Measurements from ENCODE around the gene C1QTNF2. TPM values are rescaled to one million over a fixed set of nuclear protein-coding genes. Genes with fewer than 3 reads are reported as not detected.

The C1QTNF2 gene
- polyA plus RNA-seq, 1 donor from 2014 or later: 0.09 TPM

DNA sequence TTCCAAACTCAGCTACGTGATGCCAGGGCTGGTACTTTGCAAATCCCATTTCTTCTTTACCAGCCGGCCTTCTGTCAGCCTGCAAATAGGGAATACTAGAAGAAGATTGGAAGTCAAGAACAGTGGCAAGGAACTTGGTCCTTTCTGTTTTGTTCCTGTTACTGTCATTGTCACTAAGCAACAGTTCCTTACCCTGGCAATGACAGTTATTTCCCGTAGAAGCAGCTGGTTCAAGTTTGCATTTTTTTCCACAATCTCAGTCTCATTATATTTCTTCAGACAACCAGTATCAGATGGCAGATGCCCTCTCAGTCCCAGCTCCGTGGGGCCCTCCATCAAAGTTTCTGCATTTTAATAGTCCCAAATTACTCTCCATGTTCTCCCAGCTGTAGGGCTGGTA is 9.1 kb upstream of the C1QTNF2 start:
- no peak overlapping the region for H3K9ac ChIP-seq (ENCODE audit: low read length)
- H3K9me3 ChIP-seq (ENCODE audit: low read length): no peaks in the 10 kb centered on the region
- H4K20me1 ChIP-seq (ENCODE audit: insufficient read depth): no peaks in the 10 kb centered on the region
- no peaks in the 10 kb centered on the region for H3F3A ChIP-seq (ENCODE audit: insufficient read depth, low read length, poor library complexity, severe bottlenecking)
- H3K36me3 ChIP-seq (ENCODE audit: insufficient read depth, low read length): no peaks in the 10 kb centered on the region
- no peaks in the 10 kb centered on the region for H3K27me3 ChIP-seq (ENCODE audit: insufficient read depth, low read depth, low read length)
- no peaks in the 10 kb centered on the region for H3K9me2 ChIP-seq (ENCODE audit: insufficient read depth, low read length)
- no peak overlapping the region for H3K4me2 ChIP-seq (ENCODE audit: low read length)
- no peak overlapping the region for H3K27ac ChIP-seq (ENCODE audit: low read length)
- TF ChIP-seq TAF1 (IDR thresholded peaks at IDR 0.05; ENCODE audit: low read depth) (no peak), RAD21 (conservative IDR thresholded peaks at IDR 0.05) (no peak), EZH2 (IDR thresholded peaks at IDR 0.05; ENCODE audit: borderline replicate concordance, insufficient read depth, low read length, poor library complexity, severe bottlenecking) (no peak), SMC3 (conservative IDR thresholded peaks at IDR 0.05; ENCODE audit: poor library complexity) (no peak), EP300 (conservative IDR thresholded peaks at IDR 0.05; ENCODE audit: poor library complexity, severe bottlenecking) (no peak), MXI1 (conservative IDR thresholded peaks at IDR 0.05; ENCODE audit: poor library complexity, severe bottlenecking) (no peak), POLR2AphosphoS5 (IDR thresholded peaks at IDR 0.05) (no peak)
- TF ChIP-seq, protein P1, sequence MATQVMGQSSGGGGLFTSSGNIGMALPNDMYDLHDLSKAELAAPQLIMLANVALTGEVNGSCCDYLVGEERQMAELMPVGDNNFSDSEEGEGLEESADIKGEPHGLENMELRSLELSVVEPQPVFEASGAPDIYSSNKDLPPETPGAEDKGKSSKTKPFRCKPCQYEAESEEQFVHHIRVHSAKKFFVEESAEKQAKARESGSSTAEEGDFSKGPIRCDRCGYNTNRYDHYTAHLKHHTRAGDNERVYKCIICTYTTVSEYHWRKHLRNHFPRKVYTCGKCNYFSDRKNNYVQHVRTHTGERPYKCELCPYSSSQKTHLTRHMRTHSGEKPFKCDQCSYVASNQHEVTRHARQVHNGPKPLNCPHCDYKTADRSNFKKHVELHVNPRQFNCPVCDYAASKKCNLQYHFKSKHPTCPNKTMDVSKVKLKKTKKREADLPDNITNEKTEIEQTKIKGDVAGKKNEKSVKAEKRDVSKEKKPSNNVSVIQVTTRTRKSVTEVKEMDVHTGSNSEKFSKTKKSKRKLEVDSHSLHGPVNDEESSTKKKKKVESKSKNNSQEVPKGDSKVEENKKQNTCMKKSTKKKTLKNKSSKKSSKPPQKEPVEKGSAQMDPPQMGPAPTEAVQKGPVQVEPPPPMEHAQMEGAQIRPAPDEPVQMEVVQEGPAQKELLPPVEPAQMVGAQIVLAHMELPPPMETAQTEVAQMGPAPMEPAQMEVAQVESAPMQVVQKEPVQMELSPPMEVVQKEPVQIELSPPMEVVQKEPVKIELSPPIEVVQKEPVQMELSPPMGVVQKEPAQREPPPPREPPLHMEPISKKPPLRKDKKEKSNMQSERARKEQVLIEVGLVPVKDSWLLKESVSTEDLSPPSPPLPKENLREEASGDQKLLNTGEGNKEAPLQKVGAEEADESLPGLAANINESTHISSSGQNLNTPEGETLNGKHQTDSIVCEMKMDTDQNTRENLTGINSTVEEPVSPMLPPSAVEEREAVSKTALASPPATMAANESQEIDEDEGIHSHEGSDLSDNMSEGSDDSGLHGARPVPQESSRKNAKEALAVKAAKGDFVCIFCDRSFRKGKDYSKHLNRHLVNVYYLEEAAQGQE (IDR thresholded peaks at IDR 0.05; ENCODE audit: borderline replicate concordance): no peak
- TF ChIP-seq, protein P2, sequence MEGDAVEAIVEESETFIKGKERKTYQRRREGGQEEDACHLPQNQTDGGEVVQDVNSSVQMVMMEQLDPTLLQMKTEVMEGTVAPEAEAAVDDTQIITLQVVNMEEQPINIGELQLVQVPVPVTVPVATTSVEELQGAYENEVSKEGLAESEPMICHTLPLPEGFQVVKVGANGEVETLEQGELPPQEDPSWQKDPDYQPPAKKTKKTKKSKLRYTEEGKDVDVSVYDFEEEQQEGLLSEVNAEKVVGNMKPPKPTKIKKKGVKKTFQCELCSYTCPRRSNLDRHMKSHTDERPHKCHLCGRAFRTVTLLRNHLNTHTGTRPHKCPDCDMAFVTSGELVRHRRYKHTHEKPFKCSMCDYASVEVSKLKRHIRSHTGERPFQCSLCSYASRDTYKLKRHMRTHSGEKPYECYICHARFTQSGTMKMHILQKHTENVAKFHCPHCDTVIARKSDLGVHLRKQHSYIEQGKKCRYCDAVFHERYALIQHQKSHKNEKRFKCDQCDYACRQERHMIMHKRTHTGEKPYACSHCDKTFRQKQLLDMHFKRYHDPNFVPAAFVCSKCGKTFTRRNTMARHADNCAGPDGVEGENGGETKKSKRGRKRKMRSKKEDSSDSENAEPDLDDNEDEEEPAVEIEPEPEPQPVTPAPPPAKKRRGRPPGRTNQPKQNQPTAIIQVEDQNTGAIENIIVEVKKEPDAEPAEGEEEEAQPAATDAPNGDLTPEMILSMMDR (IDR thresholded peaks at IDR 0.05; ENCODE audit: poor library complexity, severe bottlenecking): no peak
- no peak overlapping the region for H2AFZ ChIP-seq (ENCODE audit: low read depth, low read length)
- no peak overlapping the region for H3K4me3 ChIP-seq (ENCODE audit: low read length)
- H3K79me2 ChIP-seq (replicated peaks; ENCODE audit: insufficient read depth, low read length): no peaks in the 10 kb centered on the region

DNA sequence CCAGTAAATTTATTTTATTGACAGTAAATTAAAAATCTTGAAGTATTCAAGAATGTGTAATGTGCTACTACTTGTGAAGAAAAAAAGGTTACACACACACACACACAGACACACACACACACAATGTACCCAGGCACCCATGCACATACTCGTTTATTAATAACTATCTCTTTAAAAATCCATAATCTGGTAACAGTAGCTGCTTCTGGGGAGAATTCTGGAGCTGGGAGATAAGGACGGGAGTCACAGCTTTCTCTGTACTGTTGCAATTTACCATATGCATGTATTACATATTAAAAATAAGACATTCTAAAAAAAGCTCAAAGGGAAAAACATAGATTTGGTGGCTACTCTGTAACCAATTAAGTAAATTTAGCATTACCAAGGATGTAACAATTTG is 7.9 kb upstream of the C1QTNF2 start:
- H3F3A ChIP-seq (ENCODE audit: insufficient read depth, low read length, poor library complexity, severe bottlenecking): no peaks in the 10 kb centered on the region
- H3K27me3 ChIP-seq (ENCODE audit: insufficient read depth, low read depth, low read length): no peaks in the 10 kb centered on the region
- H3K36me3 ChIP-seq (ENCODE audit: insufficient read depth, low read length): no peaks in the 10 kb centered on the region
- H3K9ac ChIP-seq (ENCODE audit: low read length): no peak overlapping the region
- H3K9me3 ChIP-seq (ENCODE audit: low read length): no peaks in the 10 kb centered on the region
- TF ChIP-seq EP300 (conservative IDR thresholded peaks at IDR 0.05; ENCODE audit: poor library complexity, severe bottlenecking) (no peak), POLR2AphosphoS5 (IDR thresholded peaks at IDR 0.05) (no peak), SMC3 (conservative IDR thresholded peaks at IDR 0.05; ENCODE audit: poor library complexity) (no peak), EZH2 (IDR thresholded peaks at IDR 0.05; ENCODE audit: borderline replicate concordance, insufficient read depth, low read length, poor library complexity, severe bottlenecking) (no peak), RAD21 (conservative IDR thresholded peaks at IDR 0.05) (no peak), MXI1 (conservative IDR thresholded peaks at IDR 0.05; ENCODE audit: poor library complexity, severe bottlenecking) (no peak), TAF1 (IDR thresholded peaks at IDR 0.05; ENCODE audit: low read depth) (no peak)
- TF ChIP-seq, protein P1 (IDR thresholded peaks at IDR 0.05; ENCODE audit: borderline replicate concordance): no peak
- TF ChIP-seq, protein P2 (IDR thresholded peaks at IDR 0.05; ENCODE audit: poor library complexity, severe bottlenecking): no peak
- no peak overlapping the region for H3K4me3 ChIP-seq (ENCODE audit: low read length)
- no peak overlapping the region for H2AFZ ChIP-seq (ENCODE audit: low read depth, low read length)
- no peaks in the 10 kb centered on the region for H4K20me1 ChIP-seq (ENCODE audit: insufficient read depth)
- H3K9me2 ChIP-seq (ENCODE audit: insufficient read depth, low read length): no peaks in the 10 kb centered on the region
- no peak overlapping the region for H3K27ac ChIP-seq (ENCODE audit: low read length)
- H3K79me2 ChIP-seq (replicated peaks; ENCODE audit: insufficient read depth, low read length): no peaks in the 10 kb centered on the region
- no peak overlapping the region for H3K4me2 ChIP-seq (ENCODE audit: low read length)

Data from neural cell (in vitro differentiated cells).